CD4-positive, alpha-beta T cell treated with Interleukin-4 for 1 hour (primary cell): Measurements from ENCODE around the gene AJAP1.

Source experiments
- DNase-seq, 2 donors: peaks; one replicate each; pipeline ENCODE4 v3.0.0-alpha.2; 2020 to 2022

The AJAP1 gene

DNA sequence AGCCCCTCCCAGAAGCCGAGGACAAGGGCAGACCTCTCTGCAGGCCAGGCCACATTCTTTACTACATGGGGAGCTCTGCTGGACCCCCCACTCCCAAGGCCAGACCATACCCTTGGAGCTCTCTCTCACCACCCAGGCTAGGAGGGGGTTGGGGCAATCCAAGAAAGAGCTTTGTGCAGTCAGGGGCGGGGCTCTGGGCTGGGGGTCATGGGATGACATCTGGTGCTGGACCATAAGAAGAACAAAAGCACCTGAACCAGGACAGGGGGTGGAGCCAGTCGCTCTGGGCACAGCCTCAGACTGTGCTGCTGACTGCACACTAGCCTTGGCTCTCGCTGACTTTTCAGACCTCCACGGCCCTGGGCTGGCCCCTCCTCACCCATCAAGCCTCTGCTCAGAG is 23.1 kb upstream of the AJAP1 start:
- DNase-seq: no peak

GRCh38 chr1:4633346-4633745 is 21.1 kb upstream of the AJAP1 start:
- no peak for DNase-seq

DNA sequence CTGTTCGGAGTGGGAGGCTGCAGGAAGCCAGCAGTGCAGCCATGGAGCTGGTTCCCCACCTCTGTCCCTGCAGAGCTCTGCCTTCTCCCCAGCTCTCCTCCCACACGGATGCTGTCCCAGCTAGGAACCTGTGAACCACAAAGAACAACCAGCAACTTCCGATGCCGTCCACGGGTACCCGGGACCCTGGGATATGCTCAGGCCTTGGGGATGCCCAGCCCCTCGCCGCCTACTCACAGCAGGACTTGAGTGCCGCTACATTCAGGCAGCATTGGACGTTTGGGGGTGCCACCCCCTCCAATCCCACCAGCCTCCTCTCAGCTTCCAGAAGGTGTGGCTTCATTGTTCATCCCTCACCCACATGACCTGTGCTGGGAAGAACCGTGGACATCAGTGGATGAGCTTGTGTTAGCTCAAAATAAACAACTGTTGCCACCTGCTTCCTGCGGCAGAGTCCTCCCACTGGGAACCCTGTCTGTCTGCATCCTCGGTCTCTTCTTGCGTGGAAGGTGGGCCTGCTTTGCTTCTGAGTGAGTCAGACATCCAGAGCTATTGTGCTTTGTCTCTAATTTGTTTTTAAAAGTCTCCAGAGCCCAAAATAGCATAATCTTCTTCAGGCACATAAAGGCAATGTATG is 20.1 kb upstream of the AJAP1 start:
- DNase-seq: no peak

- DNase-seq: no peak
These were observed 19.5 kb upstream of the AJAP1 start for GRCh38 chr1:4634793-4635406.

DNA sequence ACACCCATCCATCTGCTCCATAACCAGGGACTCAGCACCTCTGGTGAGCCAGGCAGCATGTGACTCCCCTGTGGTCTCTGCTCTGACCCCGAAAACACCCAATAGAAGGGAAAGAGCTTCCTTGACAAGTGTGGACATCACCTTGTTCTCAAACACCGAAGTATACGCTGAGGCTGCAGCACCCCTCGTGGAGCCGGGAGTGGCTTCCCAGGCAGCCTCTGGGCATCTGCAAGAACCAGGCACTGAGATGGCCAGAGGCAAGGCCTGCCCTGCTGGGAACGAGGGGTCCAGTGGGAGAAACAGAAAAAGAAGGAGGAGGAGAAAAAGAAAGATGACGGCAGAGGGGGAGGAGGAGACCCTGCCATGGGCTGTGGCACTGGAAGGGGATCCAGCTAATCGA is 18.2 kb upstream of the AJAP1 start:
- no peak for DNase-seq

- no peak for DNase-seq
These were observed 17.6 kb upstream of the AJAP1 start for GRCh38 chr1:4636644-4637380.

DNA sequence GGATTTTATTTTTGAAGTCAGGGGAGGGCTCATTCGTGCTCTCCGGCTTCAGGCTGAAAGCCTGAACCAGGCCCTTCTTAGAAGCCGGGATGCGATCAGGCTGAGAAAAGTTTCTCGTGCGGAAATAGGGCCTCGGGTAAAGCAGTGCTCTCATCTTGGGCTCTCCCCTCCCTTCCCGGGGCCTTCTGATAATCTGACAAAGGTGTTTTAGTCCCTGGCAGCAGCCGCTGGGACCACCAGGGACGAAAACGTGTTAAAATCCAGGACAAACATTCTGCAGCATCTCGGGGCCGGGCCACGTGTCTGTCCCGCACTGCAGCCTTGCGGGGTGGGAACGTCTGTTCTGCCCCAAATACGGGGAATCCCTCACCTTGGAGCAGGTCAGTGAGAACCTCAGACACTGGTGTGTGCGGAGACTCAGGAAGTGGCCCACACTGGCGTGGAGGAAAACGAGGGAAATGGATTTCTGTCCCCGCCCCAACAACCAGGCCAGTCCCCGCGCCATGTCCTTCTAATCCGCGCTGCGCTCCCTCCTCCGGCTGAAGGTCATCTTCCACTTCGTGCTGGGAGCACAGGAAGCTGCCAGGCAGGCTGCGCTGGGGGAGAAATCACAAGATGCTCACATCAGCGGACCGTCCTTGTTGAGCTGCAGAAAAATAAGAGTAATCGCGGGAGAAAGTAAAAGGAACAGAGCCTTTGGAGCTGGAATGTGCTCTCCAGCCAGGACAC is 16.6 kb upstream of the AJAP1 start:
- DNase-seq: no peak

GRCh38 chr1:4638345-4638729 is 16.1 kb upstream of the AJAP1 start:
- peak in 1 of 2 donors; percentile 25 for DNase-seq

DNA sequence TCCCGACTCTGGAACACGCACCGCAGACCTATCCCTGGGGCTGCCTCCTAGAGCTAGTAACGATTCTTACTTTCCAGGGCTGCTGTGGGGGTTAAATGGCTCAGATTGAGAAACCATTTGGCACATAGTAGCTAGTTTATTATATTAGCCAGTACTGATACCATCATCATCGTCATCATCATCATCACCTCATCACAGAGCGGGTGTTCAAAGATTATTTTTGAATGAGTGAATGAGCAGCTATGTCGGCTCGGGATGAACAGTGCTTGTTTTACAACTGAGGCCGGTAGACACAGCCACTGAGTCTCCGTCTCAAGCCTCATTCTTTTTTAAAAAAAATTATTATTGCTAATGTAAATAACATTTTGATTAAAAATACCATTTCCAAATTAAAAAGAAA is 13.5 kb upstream of the AJAP1 start:
- DNase-seq: no peak

DNA sequence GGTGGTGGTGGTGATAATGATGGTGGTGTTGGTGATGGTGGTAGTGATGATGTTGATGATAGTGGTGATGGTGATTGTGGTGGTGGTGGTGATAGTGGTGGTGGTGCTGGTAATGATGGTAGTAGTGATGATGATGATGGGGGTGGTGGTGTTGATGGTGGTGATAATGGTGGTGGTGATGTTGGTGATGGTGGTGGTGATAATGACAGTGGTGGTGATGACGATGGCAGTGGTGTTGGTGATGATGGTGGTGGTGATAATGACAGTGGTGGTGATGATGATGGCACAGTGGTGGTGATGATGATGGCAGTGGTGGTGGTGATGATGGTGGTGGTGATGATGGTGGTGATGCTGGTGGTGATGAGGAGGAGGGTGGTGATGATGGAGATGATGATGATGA is 7.0 kb upstream of the AJAP1 start:
- no peak for DNase-seq

DNA sequence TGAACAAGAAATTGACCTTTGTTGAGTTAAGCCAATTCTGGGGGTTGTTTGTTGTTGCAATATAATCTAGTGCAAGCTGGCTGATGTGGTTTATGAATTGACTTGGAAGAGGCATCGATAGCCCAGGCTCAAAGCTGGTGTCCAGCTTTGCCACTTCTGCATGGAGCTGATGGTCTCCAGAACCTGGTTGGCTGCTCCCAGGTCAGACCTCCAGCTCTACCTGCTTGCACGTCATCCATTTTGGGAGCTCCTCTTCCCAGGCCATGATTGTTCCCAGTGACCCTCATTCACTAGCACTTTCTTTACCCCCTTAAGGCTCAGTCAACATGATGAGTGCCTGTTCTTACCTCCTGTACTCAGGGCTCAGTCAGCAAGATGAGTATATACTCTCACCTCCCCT is 5.8 kb upstream of the AJAP1 start:
- DNase-seq: no peak

DNA sequence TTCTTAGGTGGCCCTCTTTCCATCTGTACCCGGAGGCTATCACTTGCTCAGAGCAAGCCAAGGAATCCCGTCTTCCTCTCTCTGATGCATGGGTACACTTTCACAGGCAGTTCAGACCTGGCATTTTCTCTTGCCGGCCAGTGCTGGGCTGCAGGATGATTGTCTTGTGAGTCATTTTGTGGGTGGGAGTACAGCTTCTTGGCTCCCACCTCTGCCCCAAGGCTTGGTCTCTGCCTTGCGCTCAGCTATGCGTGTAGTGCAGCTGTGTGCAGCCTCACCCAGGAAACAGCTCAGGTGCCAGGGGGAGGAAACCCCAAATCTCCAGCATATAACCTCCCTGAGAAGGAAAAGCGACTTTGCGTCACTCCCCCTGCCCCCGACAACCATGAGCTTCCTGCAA is 3.9 kb upstream of the AJAP1 start:
- DNase-seq: no peak

- DNase-seq: no peak
These were observed 3.4 kb upstream of the AJAP1 start for GRCh38 chr1:4650981-4651380.

- peak; percentile 24 to 38 for DNase-seq
These were observed 1.6 kb upstream of the AJAP1 start for GRCh38 chr1:4652631-4653327.

GRCh38 chr1:4653328-4653660 is 1.1 kb upstream of the AJAP1 start:
- no peak for DNase-seq

GRCh38 chr1:4654764-4655673 is 610 bp downstream of the AJAP1 start:
- DNase-seq: no peak

DNA sequence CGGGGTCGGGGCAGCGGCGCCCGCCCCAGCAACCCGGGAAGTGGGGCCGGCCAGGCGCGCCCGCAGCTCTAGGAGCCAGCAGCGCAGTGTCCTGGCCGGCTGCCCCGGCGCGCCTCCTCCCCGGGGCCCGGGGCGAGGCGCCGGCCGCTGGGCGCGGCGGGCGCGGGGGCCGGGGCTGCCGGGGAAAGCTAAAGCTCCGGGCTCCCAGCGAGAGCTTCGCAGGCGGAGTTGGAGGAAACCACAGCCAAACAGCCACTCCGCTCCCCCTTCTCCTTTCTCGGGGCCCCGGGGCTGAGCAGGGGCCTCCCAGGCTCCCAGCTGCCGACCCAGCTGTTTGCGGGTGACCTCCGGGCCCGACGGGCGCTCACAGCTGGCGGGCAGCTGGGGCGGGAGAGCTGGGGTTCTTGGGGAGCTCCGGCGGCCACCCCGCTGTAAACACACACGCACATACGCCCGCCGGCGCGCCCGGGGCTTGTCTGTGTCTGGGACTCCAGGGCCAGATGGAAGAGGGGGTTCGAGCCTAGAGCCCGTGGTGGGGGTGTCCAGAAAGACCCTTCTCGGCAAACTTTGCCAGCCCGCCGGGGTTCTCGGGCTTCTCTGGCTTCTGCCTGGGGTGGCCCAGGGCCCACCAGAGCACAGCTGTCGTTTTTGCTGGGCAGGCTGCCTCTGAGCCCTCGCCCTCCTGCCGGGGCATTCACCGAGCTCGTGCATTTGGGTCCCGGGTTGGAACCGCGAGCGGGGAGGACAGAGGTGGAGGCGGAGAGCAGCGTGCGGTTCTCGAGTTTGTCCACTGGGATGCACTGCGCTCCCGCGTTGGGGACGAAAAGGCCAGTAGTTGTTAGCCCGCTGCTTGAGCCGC is 1.5 kb downstream of the AJAP1 start:
- no peak for DNase-seq

DNA sequence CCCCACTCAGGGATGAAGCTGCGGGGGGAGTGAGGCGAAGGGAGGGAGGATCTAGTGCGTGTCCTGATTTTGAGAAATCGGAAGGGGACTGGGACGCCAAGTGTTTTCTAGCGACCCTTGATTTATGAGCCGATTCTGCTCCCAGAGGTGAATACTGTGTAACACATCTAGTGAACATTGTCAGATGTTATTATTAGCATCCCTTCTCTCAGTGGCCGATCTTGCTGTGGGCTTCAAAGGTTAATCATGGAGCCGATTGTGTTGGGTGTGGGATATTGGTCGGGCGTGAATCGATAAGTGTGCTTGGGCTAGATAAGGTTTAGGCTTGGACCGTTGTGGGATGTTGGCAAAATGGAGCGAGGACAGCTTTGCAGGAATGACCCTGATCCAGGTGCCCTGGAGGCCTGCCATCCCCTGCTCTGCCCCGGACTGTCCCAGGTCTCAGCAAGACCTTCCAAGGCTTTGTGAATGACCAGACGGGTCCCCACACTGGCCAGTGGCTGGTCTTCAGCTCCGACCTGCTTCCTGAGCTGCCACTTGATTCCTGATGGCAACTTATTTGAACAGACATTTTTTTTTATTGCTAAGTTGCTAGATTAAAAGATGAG is 2.2 kb downstream of the AJAP1 start:
- DNase-seq: no peak

DNA sequence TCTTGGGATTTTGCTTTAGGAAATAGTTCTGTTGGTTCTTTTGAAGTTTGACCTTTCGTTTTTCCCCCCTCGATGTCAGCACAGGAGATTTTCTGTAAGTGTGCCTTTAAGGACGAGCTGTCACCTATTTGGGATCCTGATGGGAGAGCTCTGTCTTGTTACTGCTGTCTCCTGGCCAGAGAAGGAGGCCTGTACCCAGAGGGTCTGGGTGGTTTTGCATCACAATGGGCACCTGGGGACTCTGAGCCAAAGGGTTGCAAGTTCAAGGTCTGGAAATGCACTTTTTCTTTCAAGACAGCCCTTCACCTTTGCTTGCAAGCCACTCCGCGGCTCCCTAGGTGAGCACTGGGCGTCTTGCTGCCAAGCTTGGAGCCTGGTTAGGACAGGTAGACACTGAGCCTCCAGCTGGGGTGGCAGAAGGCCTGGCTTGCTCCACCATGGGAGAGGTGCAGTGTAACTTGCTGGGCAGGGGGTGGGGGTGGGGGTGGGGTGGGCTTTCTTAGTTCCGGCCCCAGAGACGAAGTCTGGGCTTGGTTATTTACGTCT is 2.9 kb downstream of the AJAP1 start:
- DNase-seq: no peak

DNA sequence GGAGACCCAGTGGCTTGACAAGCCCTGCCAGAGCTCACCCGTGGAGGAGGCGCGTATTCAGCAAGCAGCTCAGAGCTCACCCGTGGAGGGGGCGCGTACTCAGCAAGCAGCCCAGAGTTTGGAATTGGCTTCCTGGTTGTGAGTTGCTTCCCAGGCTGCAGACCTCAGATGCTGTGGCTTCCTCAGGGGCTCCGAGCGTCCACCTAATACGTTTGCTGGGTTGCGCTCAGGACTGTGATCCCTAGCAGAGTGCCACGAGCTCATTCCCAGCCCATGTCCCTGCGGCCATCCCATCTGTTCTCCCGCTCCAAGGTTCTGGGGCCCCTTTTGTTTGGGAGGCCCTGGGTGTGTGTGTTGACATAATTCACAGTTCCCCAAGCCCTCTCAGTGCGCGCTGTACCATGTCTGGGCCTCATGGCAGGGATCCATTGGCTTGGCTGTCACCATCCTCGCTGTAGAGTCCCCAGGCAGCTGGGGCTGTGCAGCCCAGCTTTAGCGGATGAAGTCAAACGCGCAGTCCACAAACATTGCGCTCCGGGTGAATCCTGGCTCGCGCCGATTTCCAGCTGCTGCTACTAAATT is 3.6 kb downstream of the AJAP1 start:
- DNase-seq: no peak
